ENCODE data around the gene ITGA7.
A peak's percentile ranks its signal among the peaks of the same experiment; 100 is the strongest.

ITGA7 gene

DNA sequence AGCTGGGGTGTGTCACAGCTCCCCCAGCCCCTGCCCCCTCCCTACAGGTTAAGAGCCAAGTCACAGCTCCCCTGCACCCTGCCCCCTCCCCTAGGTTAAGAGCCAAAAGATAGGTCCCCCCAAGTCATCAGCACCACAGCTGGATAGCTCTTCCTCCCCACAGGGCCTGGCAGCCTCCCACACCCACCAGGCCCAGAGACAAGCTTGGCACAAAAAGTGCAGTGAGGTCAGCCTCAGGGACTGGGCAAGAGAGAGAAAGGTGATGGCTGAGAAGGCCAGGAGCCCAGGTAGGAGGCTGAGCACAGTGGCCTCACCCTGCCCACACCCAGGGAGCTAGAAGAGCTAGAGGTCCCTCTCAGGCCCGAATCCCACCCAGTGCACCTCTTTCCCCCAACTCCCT lies 8.7 kb downstream of the ITGA7 start:
- DNase-seq, result no peak

DNA sequence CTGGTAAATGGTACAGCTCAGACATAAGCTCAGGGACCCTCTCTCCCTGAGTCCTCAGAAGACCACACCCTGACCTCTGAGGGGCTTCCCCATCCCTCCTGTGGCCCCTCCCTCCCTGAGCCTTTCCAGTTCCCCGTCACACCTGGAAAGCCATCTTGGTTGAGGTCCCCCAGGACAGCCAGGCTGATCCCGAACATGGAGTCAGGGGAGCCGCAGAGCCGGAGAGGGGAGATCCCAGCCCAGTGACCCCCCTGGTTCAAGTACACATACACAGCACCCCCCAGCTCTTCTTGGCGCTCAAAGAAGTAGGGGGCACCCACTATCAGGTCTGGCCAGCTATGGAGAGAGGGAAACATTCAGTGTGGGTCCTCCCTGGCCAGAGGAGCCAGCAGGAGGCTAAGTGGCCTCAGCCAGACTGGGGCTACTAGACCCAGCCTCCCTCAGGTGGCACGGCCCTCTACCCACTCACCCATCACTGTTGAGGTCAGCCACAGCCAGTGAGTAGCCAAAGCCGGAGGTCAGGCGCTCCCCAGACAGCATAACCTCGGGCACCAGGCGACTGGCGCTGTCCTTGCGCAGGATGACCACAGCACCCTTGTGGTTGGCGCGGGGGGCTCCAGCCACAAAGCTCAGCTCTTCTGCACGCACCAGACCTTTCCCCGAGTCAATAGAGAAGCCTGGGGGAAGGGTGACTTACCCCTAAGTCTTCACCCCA lies 9.3 kb downstream of the ITGA7 start:
- no peak for DNase-seq

DNA sequence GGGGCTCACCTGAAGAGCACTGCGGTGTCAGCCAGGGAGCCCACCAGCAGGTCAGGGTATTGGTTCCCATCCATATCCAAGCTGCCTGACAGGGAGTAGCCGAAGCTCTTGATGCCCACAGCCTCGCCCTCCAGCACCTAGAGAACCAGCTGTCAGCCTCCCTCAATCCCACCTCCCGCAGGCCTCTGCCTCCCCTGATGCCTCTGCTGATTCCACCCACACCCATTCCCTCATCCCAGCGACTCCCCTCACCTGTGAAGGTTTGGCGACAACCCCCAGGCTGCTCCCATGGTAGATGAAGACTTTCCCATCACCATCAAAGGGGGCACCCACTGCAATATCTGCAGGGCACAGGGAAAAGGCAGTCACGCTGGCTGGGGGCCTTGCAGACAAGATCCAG lies 10.0 kb downstream of the ITGA7 start:
- DNase-seq, result no peak

GRCh38 chr12:55696796-55697462 lies 10.8 kb downstream of the ITGA7 start:
- DNase-seq, result no peak

GRCh38 chr12:55696141-55696540 lies 11.6 kb downstream of the ITGA7 start:
- DNase-seq, result no peak

- no peak for DNase-seq
These were observed 12.4 kb downstream of the ITGA7 start for GRCh38 chr12:55695349-55695748.

GRCh38 chr12:55694651-55695050 lies 13.1 kb downstream of the ITGA7 start:
- DNase-seq, result no peak

DNA sequence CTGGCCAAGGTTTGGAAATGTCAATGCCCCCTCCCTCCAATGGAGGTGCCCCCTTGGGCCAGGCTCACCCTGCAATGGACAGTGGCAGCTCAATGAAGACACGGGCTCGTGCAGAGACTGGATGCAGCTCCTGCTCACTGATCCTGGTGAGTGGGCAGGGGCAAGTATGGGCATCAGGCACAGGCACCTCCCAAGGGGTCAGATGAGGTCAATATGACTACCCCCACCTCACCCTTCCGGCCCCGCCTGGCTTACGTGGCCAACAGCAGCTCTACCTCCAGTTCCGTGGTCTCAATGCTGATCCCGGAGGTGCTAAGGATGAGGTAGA lies 13.6 kb downstream of the ITGA7 start:
- DNase-seq, result no peak

DNA sequence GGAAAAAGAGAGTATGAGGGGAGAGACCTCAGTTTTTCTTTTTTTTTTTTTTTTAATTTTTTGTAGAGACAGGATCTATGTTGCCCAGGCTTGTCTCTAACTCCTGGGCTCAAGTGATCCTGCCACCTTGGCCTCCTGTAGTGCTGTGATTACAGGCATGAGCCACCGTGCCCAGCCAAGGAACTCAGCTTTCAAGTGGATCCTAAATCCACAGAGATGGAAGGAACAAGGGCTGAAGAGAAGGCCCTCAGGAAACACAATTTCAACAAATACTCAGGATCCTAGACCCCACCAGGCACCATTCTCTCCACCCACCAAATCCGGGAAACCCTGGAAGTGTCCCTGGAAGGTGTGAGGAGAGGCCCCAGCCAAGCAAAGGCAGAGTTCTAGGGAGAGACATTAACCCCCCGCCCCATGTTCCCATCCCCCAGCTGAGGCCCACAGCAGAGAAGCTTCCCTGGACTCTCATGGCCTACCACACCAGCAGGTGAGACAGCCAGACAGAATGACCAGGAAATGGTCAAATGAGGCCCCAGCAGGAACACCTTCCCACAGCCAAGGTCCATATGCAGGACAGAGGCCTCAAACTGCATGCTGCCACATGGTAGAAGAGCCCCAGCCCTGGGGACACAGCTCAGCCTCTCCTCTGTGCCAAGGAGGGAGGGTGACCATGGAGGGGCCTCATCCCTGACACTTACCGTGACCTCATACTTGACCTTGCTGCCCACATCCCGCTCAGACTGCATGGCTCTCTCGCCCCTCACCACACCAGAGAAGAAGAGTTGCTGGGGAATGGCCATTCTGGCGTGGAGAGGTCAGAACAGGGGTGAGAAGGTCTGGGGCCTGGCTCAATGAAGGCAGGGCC lies 14.1 kb downstream of the ITGA7 start:
- DNase-seq, result no peak

GRCh38 chr12:55692631-55693322 lies 14.9 kb downstream of the ITGA7 start:
- DNase-seq, result no peak

DNA sequence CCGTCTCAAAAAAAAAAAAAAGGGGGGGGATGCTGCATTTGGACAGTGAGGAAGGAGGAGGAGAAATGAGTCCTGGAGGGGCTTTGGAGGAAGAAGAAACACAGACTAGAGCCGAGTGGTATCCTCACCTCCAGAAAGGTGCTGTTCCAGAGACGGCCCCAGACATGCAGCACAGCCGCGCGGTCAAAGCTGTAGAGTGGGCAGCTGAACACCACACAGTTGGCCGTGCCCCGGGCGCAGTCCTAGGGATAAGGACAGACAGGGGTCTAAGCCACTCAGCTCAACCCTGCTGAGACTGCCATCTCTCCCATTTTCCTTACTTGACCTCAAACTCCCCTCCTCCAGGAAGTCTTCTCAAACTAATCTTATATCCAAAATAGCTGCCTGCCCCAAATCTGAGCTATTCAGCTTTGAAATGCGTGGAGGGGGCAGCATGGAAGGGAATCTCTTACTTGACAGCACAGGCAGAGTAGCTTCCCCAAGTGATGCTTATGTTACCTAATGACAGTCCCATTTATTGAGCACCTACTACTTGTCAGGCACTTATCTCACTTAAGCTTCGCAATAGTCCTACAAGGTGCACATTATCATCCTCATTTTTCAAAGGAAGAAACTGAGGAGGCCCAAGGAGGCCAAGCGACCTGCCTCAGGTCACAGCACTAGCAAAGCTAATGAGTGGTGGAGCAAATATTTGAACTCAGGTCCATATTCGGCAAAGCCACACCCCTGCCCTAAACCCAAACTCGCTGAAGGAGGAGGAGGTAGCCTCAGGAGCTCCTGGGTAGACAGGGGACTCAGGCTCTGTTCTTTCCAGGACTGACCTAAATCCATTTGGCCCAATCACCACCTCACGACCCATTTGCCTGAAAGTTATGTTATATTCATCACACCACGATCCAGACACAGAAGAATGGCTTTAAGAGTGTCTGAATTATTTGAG lies 18.7 kb downstream of the ITGA7 start:
- DNase-seq, result no peak

- no peak for DNase-seq
These were observed 20.0 kb downstream of the ITGA7 start for GRCh38 chr12:55687746-55688145.

DNA sequence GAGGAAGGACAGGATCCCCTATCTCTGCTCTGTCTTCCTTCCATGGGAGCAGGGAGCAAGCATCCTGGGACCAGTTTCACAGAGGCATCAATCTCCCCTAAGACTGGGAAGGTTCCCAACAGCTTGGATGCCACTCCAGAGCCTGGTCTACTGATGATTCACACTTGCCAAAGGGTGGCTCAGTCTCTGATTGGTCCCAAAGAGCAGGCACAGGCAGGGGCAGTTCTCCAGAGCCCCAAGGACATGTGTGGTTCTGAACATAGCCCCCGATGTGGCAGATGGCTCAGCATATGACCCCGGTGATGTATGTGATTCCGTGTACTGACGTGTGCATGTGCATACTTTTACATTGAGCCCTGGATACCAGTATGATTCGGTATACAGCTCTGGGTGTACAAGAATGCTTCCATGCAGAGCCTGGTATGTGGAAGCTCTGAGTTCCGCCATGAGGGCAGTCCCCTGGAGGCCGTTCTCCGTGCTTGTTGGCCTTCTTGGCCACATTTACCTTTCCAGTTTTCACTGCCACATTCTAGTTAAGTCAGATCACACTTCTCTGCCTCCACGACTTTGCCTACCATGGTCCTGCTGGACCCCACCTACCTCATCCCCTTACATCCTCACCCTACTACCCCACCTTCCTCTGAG lies 21.2 kb downstream of the ITGA7 start:
- DNase-seq, result no peak

- no peak for DNase-seq
These were observed 22.0 kb downstream of the ITGA7 start for GRCh38 chr12:55685671-55686070.

GRCh38 chr12:55684761-55685370 lies 22.8 kb downstream of the ITGA7 start:
- no peak for DNase-seq

DNA sequence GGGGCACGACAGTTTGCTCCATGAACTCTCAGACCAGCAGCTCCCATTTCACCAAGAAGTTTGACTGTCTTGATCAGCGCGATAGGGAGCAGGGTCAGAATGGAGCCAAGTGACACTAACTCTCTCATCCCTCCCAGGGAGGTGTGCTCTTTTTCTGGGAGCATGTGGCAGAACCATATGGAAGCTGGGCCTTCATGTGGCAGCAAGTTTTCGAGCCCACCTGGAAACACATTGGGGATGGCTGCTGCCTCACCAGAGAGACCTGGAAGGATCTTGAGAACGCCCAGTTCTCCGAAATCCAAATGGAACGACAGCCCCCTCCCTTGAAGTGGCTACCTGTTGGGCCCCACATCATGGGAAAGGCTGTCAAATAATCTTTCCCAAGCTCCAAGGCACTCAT lies 24.0 kb downstream of the ITGA7 start:
- DNase-seq, result no peak

DNA sequence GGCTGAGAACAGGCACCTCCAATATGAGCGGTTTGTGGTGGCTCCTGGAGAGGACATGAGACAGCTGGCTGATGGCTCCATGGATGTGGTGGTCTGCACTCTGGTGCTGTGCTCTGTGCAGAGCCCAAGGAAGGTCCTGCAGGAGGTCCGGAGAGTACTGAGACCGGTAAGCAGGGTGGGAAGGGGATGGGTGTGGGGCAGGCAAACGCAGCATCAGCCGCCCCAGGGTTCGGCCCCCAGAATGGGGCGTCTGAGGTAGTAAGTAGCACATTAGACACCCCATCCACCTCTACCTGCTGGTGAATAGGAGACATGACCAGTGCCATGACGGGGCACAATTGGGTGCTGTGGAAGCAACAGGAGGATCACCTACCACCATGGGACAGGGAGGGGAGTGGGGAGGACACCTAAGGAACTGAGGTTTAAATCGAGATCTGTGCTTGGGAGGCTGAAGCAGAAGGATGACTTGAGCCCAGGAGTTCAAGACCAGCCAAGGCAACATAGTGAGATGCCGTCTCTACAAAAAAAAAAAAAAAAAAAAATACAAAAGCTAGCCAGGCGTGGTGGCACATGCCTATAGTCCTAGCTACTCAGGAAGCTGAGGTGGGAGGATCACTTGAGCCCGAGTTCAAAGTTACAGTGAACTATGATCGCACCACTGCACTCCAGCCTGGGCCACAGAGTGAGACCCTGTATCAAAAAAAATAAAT lies 25.5 kb downstream of the ITGA7 start:
- DNase-seq, result no peak

GRCh38 chr12:55681142-55682077 lies 26.3 kb downstream of the ITGA7 start:
- peak; percentile 29 for DNase-seq

DNA sequence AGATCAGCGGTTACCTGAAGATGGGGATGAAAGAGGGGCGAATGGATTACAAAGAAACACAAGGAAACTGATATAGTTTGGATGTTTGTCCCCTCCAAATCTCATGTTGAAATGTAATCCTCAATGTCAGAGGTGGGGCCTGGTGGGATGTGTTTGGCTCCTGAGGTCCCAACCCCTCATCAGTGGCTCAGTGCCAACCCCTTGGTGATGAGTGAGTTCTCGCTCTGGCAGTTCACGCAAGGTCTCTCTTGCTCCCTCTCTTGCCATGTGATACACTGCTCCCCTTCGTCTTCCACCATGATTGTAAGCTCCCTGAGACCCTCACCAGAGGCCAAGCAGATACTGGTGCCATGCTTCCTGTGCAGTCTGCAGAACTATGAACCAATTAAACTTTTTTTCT lies 28.0 kb downstream of the ITGA7 start:
- no peak for DNase-seq
